Aorta (tissue), 5 donors: ENCODE data around the gene SFMBT2. TPM values are rescaled to one million over a fixed set of nuclear protein-coding genes. Genes with fewer than 3 reads are reported as not detected.

Experiments used
- ATAC-seq: fragments of 200-7000 bp; cut with Tn5 transposase; one replicate; pipeline ENCODE4 v1.9.1; 2022; ENCODE audit warnings: moderate library complexity; ENCODE audit not compliant: low FRiP score
- DNase-seq, 2 donors: peaks; one replicate each; pipeline ENCODE4 v3.0.0-alpha.2; 2020
- H3K27ac ChIP-seq, 2 donors: one replicate each; pipeline ENCODE4 v1.5.1; 2013; ENCODE audit warnings: low read length in 2 of 2, mild to moderate bottlenecking in 2 of 2, moderate library complexity in 2 of 2, control low read depth in 1 of 2, inconsistent platforms in 1 of 2, low read depth in 1 of 2
- H3K27me3 ChIP-seq, 2 donors: one replicate each; pipeline ENCODE4 v1.6.1; 2013; ENCODE audit warnings: control low read depth in 1 of 2, low read length in 1 of 2, mild to moderate bottlenecking in 1 of 2, moderate library complexity in 1 of 2; ENCODE audit not compliant: insufficient read depth in 2 of 2, control insufficient read depth in 1 of 2
- H3K36me3 ChIP-seq, 2 donors: one replicate each; pipeline ENCODE4 v1.6.1; 2013; ENCODE audit warnings: control low read depth in 1 of 2, low read length in 1 of 2, mild to moderate bottlenecking in 1 of 2; ENCODE audit not compliant: insufficient read depth in 2 of 2, control insufficient read depth in 1 of 2
- H3K4me1 ChIP-seq, 2 donors: one replicate each; pipeline ENCODE4 v1.6.1; 2013; ENCODE audit warnings: low read length in 2 of 2, control low read depth in 1 of 2, mild to moderate bottlenecking in 1 of 2, moderate library complexity in 1 of 2; ENCODE audit not compliant: insufficient read depth in 2 of 2, control insufficient read depth in 1 of 2
- H3K4me3 ChIP-seq, 2 donors: one replicate each; pipeline ENCODE4 v1.5.1; 2013; ENCODE audit warnings: low read length in 2 of 2, control low read depth in 1 of 2, mild to moderate bottlenecking in 1 of 2
- H3K9me3 ChIP-seq: one replicate; pipeline ENCODE4 v1.6.1; 2013; ENCODE audit warnings: mild to moderate bottlenecking, low read length; ENCODE audit not compliant: control insufficient read depth
- WGBS, 2 donors: extraction: QIAGEN DNeasy Blood & Tissue Kit; methylation state at CpG; one replicate each; pipeline ENCODE4 v1.1.7; 2013; 5-methylcytosine and 5-hydroxymethylcytosine counted together
- intact Hi-C, 2 donors: fragments of 100-400 bp; cut with DNase I; formaldehyde crosslinking; loops; one replicate each; pipeline versions ENCODE4 v1.14.2 to v1.15.0; 2022
- polyA plus RNA-seq, 2 donors: library from polyadenylated mRNA; stranded (reverse); fragments of 200-250 nt; gene quantifications; one replicate each; pipeline ENCODE4 v1.2.3, GENCODE V29; 2013
- total RNA-seq, 2 donors: library from RNA; stranded (reverse); fragmentation: NEBNext Ultra II Directional; extraction: Animal tissue kit (Norgen Biotek cat#: 25700); gene quantifications; one replicate each; pipeline ENCODE4 v1.2.1, GENCODE V29; 2021
- donor health status: healthy with polysubstance abuse.
- donor health status: Bipolar disorder and iron deficiency.
- donor health status: DM: no; HTN: no; CAD: no.
- donor health status: DM: no; HTN: no; CAD: no.
- donor health status: DM: yes; HTN: yes; CAD: no.

Gene SFMBT2
- total and polyA plus RNA-seq, 4 donors = 0.36 to 20.3 (median 5.2) TPM

DNA sequence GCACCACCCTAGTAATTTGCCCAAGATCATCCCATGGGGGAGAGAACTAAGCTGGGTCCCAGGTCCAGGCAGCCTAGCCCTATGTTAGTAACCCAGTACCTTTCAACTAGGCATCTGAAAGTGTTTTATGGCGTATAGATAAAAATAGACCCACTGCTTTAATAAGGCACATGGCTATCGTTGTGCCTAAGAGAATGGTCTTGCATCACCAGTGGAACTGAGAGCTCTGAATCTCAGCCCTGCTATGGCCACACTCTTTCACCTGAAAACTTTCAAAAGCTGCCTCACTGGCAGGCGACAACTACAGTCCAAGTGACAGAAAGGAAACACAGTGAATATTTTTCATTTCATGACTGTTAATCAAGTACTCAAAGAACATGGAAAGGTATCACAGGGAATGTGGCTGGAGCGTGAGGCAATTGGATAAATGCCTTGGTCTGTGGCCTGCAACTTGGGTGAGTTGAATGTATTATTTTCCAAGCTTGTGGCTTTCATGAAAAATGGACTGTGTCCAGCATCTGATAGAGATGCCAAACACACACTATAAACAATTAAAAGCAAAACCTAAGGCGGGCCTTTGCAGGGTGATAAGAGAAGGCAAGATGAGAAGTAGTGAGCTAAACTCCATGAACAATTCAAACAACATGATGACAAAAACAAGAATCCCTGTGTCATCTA lies 18.0 kb upstream of the SFMBT2 start:
- Histone ChIP-seq H3K36me3 (no peaks in the 10 kb centered on the region), H3K9me3 (no peaks in the 10 kb centered on the region), H3K27ac (no peak overlapping the region), H3K4me1 (no peaks in the 10 kb centered on the region), H3K4me3 (no peak overlapping the region), H3K27me3 (peaks cover 0 to 2% of the 10 kb centered on the region in 2 donors)
- WGBS, 2 donors = 45 to 52% methylated on average over 5 of the region's 5 CpGs
- DNase-seq (no peak), ATAC-seq (no peak)
- intact Hi-C loops = no loop called here

DNA sequence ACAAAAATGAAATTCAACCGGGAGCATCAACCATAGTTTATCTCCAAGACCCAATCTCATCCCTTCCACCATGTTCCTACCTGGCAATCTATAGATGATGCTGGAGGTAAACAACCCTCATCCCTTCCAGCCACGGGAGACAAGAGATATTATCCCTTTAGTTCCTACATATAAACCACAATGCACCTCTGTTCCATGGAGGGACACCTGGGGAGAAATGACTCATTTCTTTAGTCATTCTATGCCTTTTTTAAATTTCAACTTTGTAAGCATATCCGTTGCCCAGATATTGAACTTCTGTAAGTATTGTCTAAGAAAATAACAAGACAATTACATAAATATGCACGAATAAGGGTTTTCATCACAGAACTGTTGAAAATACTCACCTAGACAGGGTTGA lies 15.5 kb upstream of the SFMBT2 start:
- DNase-seq (no peak), ATAC-seq (no peak)
- Histone ChIP-seq H3K4me3 (no peak overlapping the region), H3K4me1 (no peaks in the 10 kb centered on the region), H3K36me3 (no peaks in the 10 kb centered on the region), H3K27ac (no peak overlapping the region), H3K27me3 (peaks cover 0 to 2% of the 10 kb centered on the region in 2 donors), H3K9me3 (no peaks in the 10 kb centered on the region)
- intact Hi-C loops = no loop called here
- WGBS, 2 donors = 85 to 87% methylated on average over 4 of the region's 4 CpGs

DNA sequence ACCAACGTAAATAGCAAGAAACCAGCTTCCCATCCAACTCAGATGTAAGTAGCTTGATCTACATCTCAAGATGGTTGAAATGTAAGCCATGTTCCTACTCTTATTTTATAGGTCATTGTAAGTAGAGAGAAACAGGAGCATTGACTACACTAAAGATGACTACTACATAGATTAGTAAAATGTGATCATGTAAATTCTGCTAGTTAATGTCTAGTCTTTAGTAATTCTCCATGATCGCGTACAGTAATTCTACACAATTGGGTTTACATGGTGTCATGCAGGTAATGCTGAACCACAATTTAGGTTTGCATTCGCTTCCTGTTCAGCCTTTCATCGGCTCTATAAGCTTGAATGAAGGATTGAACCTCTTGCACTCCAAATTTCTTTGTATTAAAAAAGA lies 14.9 kb upstream of the SFMBT2 start:
- 85 to 91% methylated on average over 5 of the region's 5 CpGs for WGBS, 2 donors
- intact Hi-C loops = no loop called here
- ATAC-seq = no peak

DNA sequence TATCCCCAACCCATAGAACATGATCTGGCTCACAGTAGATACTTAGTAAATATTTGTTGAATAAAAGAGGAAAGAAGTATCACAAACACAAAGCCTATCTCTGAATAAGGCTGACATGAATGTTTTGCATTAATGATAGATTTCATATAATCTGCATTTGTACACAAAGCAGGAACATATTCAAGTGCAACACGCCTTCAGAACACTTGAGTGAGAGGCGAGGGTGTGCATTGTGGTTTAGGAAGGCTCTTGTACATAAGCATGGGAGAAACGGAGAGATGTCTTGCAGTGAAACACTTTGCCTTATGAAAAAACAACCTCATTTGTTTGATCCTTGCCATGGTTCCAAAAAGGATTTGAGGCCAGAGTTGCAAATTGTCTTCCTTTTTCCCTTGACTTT lies 14.1 kb upstream of the SFMBT2 start:
- ATAC-seq (no peak), DNase-seq (no peak)
- Histone ChIP-seq H3K4me3 (no peak overlapping the region), H3K27me3 (peaks cover 0 to 7% of the 10 kb centered on the region in 2 donors), H3K4me1 (no peaks in the 10 kb centered on the region), H3K9me3 (no peaks in the 10 kb centered on the region), H3K36me3 (no peaks in the 10 kb centered on the region), H3K27ac (no peak overlapping the region)
- 72 to 75% methylated on average over 3 of the region's 3 CpGs for WGBS, 2 donors
- intact Hi-C loops = no loop called here

More for the DNA sequence above, 14.9 kb upstream of the SFMBT2 start:
- no peak overlapping the region for H3K27ac ChIP-seq
- DNase-seq = no peak
- H3K36me3 ChIP-seq = no peaks in the 10 kb centered on the region
- no peak overlapping the region for H3K4me3 ChIP-seq
- H3K27me3 ChIP-seq = peaks cover 0 to 2% of the 10 kb centered on the region in 2 donors
- no peaks in the 10 kb centered on the region for H3K9me3 ChIP-seq
- H3K4me1 ChIP-seq = no peaks in the 10 kb centered on the region

DNA sequence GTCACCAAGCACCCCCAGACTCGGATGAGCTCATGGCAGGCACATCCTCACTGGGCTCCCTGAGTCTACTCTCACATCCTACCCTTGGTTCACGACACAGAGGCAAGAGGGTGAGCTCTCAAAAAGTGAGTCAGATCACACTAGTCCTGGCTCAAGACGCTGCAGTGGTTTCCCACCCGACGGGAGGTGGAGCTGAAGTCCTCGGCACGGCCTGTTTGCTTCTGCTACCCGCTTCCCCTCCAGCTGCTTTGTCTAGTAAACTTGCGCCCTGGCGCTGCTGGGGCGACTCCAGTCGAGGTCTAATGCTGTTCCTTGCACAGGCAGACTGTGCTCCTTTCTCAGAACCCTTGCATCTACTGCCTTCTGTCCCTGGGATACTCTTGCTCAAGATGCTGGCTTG lies 13.5 kb upstream of the SFMBT2 start:
- H3K36me3 ChIP-seq = no peaks in the 10 kb centered on the region
- intact Hi-C loops = no loop called here
- no peak overlapping the region for H3K27ac ChIP-seq
- no peak for DNase-seq
- H3K4me1 ChIP-seq = no peaks in the 10 kb centered on the region
- 57 to 58% methylated on average over 12 of the region's 12 CpGs for WGBS, 2 donors
- H3K9me3 ChIP-seq = no peaks in the 10 kb centered on the region
- ATAC-seq = no peak
- H3K4me3 ChIP-seq = no peak overlapping the region
- H3K27me3 ChIP-seq = peaks cover 0 to 7% of the 10 kb centered on the region in 2 donors

DNA sequence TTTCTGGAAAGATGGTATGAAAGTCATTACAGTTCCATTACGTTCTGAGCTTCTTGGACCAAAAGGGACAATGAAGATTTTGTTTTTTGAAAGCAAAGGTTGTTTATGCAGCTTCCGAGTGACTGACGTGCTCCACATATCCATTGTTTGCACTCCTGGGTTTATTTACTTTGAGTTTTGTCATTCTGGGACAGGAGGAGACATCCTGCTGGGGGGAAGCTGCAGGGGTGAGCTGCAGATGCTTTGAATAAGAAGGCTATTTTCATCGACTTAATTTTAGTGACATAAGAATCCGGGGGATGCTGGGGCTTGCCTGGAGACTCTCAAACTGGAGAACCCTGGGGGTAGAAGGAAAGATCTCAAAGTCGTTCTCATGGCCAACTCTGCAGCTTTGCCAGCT lies 12.7 kb upstream of the SFMBT2 start:
- no peaks in the 10 kb centered on the region for H3K9me3 ChIP-seq
- no peak overlapping the region for H3K27ac ChIP-seq
- no peaks in the 10 kb centered on the region for H3K36me3 ChIP-seq
- WGBS, 2 donors = 5 to 13% methylated on average over 6 of the region's 6 CpGs
- DNase-seq = no peak
- ATAC-seq = no peak
- H3K4me1 ChIP-seq = no peaks in the 10 kb centered on the region
- H3K4me3 ChIP-seq = no peak overlapping the region
- intact Hi-C loops = no loop called here
- peaks cover 0 to 7% of the 10 kb centered on the region in 2 donors for H3K27me3 ChIP-seq

DNA sequence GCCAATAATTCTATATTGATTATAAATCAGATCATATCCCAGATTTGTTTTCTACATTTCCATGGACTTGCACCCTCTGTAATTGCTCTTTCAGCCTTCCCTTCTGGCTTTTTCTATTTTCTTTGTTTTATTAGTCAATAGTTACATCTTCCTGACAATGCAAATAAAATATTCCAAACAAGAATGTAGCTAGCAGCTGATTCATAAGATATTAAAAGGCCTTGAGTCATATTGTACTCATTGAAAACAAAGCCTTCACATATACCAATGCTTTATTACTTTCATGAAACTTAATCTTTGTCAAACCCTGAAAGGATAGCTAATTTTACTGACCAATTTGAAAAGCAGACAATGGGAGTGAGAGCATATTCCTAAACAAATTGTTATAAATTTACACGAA lies 10.7 kb upstream of the SFMBT2 start:
- ATAC-seq (no peak), DNase-seq (no peak)
- Histone ChIP-seq H3K27me3 (peaks cover 0 to 9% of the 10 kb centered on the region in 2 donors), H3K9me3 (no peaks in the 10 kb centered on the region), H3K4me3 (no peak overlapping the region), H3K4me1 (no peaks in the 10 kb centered on the region), H3K27ac (no peak overlapping the region), H3K36me3 (no peaks in the 10 kb centered on the region)
- intact Hi-C loops = no loop called here
- 71 to 79% methylated on average over 1 of the region's 1 CpG for WGBS, 2 donors

DNA sequence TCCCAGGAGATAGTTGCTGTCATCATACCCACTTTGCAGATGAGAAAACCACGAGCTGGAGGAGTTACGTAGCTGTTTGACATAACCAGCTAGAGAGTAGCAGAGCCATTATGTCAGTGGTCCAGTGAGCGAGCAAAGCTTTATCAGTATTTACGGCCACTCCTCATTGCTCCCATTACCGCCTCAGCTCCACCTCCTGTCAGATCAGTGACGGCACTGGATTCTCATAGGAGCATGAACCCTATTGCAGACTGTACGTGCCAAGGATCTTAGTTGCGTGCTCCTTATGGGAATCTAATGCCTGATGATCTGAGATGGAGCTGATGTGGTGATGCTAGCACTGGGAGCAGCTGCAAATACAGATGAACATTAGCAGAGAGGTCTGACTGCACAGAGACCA lies 9.2 kb upstream of the SFMBT2 start:
- intact Hi-C loops = no loop called here
- ATAC-seq = no peak
- WGBS, 2 donors = 77% methylated on average over 8 of the region's 8 CpGs

DNA sequence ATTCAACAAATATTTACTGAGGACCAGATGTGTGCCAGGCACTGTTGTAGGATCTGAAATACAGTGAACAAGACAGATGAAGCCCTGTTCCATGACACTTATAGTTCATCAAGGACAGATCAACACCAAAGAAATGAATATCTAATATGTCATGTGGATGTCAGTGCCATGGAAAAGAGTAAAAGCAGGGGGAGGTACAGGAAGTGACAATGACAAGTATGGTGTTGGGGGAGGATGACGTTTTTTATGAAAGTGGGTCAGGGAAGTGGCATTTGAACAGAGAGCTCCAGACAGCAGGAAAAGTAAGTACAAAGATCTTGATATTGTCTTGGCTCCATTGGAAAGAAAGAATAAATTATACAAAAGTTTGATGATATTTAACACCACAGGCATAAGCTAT lies 7.0 kb upstream of the SFMBT2 start:
- 9 to 20% methylated on average over 1 of the region's 1 CpG for WGBS, 2 donors
- DNase-seq (no peak), ATAC-seq (no peak)
- H3K9me3 ChIP-seq = no peaks in the 10 kb centered on the region
- no peak overlapping the region for H3K27ac ChIP-seq
- no peaks in the 10 kb centered on the region for H3K36me3 ChIP-seq
- no peak overlapping the region for H3K4me3 ChIP-seq
- peaks cover 0 to 7% of the 10 kb centered on the region in 2 donors for H3K27me3 ChIP-seq
- H3K4me1 ChIP-seq = no peaks in the 10 kb centered on the region
- intact Hi-C loops = no loop called here

More for the DNA sequence above, 9.2 kb upstream of the SFMBT2 start:
- Histone ChIP-seq H3K9me3 (no peaks in the 10 kb centered on the region), H3K27me3 (peaks cover 0 to 9% of the 10 kb centered on the region in 2 donors), H3K27ac (no peak overlapping the region), H3K4me3 (no peak overlapping the region), H3K36me3 (no peaks in the 10 kb centered on the region), H3K4me1 (no peaks in the 10 kb centered on the region)
- DNase-seq = no peak
